Neuron (in vitro differentiated cells): ENCODE data around the gene TMBIM6.

Experiments used
- H2AFZ ChIP-seq: one replicate; pipeline ENCODE4 v1.6.1; 2013; ENCODE audit warnings: low read depth, mild to moderate bottlenecking, inconsistent platforms, low read length, moderate library complexity
- H3K27me3 ChIP-seq: one replicate; pipeline ENCODE4 v1.6.1; 2013; ENCODE audit warnings: low read length; ENCODE audit not compliant: insufficient read depth
- H3K36me3 ChIP-seq: one replicate; pipeline ENCODE4 v1.6.1; 2013; ENCODE audit warnings: low read length; ENCODE audit not compliant: insufficient read depth
- H3K4me1 ChIP-seq: one replicate; pipeline ENCODE4 v1.6.1; 2013; ENCODE audit warnings: low read length; ENCODE audit not compliant: insufficient read depth
- H3K4me3 ChIP-seq: 2 replicates; pipeline ENCODE4 v1.5.1; 2013; ENCODE audit warnings: mild to moderate bottlenecking, low read length, moderate library complexity
- H3K9me3 ChIP-seq: one replicate; pipeline ENCODE4 v1.6.1; 2013; ENCODE audit warnings: low read length

Gene TMBIM6

GRCh38 chr12:49811136-49811535 lies 69.8 kb downstream of the TMBIM6 start:
- H3K36me3 ChIP-seq = peaks cover 2% of the 10 kb centered on the region
- H3K4me1 ChIP-seq = peaks cover 29% of the 10 kb centered on the region
- H3K4me3 ChIP-seq = no peak overlapping the region
- no peaks in the 10 kb centered on the region for H3K27me3 ChIP-seq
- peaks cover 1% of the 10 kb centered on the region for H3K9me3 ChIP-seq
- no peak overlapping the region for H2AFZ ChIP-seq

- Histone ChIP-seq H3K36me3 (peaks cover 2% of the 10 kb centered on the region), H2AFZ (no peak overlapping the region), H3K9me3 (peaks cover 2% of the 10 kb centered on the region), H3K4me1 (peaks cover 29% of the 10 kb centered on the region), H3K27me3 (no peaks in the 10 kb centered on the region), H3K4me3 (no peak overlapping the region)
These were observed 70.6 kb downstream of the TMBIM6 start for GRCh38 chr12:49811961-49812401.

GRCh38 chr12:49813131-49813530 lies 71.8 kb downstream of the TMBIM6 start:
- H3K4me3 ChIP-seq = no peak overlapping the region
- H3K36me3 ChIP-seq = no peaks in the 10 kb centered on the region
- H2AFZ ChIP-seq = no peak overlapping the region
- peaks cover 2% of the 10 kb centered on the region for H3K9me3 ChIP-seq
- H3K4me1 ChIP-seq = peaks cover 23% of the 10 kb centered on the region
- no peaks in the 10 kb centered on the region for H3K27me3 ChIP-seq
